Epidermal melanocyte (primary cell): ENCODE data around the gene JSRP1.

ENCODE experiments used
- DNase-seq: peaks from one replicate; pipeline ENCODE4 v3.0.0; 2011; ENCODE audit warnings: low spot score; ENCODE audit not compliant: insufficient read length

JSRP1 gene

GRCh38 chr19:2232286-2233151, 23.7 kb downstream of the JSRP1 start:
- no peak for DNase-seq

DNA sequence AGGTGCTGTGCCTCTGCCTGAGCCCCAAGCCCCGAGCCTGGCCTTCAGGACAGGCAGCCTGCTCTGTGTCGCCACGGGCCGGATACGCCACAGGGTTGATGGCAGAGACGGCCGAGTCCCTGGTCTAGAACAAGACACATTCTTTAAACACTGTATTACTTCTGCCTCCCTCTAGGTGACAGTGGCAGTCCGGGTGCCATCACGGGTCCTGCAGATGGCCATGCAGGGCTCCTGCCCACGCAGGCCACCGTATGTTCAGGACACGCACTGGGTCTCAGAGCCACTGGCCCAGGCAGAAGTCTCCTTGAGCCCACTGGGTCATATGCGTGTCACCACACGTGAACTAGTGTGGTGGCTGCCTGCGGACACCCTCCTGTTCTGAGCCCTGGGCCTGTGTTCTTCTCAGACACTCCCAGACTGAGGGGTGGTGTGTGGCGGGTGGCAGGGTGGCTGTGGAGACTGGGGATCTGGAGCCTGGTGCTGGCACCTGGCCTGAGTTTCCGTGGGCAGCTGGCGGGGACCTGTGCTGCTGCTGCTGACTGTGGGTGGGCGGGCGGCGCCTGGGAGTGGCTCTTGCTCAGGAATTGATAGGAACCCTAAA, 24.5 kb downstream of the JSRP1 start:
- DNase-seq: no peak

GRCh38 chr19:2230807-2231533, 25.2 kb downstream of the JSRP1 start:
- no peak for DNase-seq

DNA sequence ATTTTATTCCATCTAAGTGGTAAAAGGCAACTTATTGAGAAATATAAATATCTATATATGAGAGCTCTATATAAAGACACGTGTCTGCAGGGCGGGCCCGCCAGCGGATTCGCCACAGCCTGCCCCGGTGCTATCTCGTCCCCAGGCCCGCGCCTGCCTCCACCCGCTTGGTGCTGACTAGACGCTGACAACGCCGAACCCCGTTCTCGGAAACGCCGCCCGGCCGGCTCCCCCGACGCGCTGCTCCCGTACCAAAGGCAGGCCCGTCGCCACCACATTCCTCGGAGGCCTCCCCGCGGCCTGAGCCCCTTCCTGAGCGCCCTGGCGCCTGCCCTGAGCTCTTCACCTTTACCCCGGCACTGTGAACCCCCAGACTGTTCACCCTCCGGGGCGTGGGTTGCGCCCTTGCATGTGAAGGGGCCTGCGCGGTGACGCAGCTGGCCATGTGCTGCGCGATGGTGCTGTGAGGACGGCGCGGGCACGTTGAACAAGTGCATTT, 26.1 kb downstream of the JSRP1 start:
- DNase-seq: no peak

DNA sequence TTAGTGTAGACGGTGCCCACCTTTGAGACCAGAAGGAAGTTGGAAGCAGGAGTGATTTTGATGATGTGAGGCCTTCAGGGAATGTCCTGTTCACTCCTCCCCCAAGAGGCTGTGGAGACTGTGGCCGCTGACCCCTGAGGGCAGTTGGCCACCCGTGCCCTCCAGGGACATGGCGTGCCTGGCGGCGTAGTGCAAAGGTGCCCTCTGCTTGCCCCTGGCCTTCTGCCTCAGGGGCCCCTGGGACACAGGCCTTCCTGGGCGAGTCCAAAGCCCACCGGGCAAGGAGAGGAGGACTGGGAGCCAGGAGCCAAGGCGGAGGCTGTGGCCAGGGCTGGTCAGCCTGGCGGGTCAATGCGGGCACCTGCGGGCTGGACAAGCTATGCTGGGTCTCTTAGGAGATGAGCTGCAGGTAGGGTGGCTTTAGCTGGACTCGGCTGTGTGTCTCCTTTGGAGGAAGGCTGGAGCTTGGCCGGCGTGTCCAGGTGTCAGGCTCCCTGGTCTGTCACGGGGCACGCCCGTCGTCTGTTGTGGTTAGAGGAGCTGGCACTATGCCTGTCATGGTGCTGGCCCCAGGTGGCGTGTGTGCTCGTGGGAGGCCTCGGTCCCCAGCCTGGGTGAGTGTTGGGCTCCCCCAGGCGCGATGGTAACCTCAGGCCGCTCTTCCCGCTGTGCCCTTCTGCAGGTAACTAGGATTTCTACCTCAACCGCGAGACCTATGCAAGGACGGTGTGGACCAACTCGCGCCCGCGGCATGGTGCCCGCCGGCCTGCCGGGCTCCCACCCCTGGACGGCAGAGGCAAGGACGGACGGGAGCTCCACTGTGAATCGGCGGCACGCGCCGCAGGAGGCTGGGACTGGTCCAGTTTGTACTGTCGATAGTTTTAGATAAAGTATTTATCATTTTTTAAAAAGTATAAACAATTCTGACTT, 26.8 kb downstream of the JSRP1 start:
- DNase-seq: no peak

GRCh38 chr19:2228157-2229030, 27.8 kb downstream of the JSRP1 start:
- DNase-seq: no peak

- DNase-seq: no peak
Measured at GRCh38 chr19:2227415-2228156, 28.6 kb downstream of the JSRP1 start.

GRCh38 chr19:2226840-2227360, 29.3 kb downstream of the JSRP1 start:
- no peak for DNase-seq

DNA sequence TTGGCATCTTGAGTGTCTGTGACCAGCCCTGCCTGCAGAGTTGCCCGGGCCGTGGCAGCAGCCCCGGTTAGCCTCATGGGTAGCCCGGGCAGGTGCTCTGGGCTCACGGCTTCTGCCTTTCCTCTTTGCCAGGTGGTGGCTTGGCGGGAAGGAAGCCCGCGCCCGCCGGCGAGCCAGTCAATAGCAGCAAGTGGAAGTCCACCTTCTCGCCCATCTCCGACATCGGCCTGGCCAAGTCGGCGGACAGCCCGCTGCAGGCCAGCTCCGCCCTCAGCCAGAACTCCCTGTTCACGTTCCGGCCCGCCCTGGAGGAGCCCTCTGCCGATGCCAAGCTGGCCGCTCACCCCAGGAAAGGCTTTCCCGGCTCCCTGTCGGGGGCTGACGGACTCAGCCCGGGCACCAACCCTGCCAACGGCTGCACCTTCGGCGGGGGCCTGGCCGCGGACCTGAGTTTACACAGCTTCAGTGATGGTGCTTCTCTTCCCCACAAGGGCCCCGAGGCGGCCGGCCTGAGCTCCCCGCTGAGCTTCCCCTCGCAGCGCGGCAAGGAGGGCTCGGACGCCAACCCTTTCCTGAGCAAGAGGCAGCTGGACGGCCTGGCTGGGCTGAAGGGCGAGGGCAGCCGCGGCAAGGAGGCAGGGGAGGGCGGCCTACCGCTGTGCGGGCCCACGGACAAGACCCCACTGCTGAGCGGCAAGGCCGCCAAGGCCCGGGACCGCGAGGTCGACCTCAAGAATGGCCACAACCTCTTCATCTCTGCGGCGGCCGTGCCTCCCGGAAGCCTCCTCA, 30.0 kb downstream of the JSRP1 start:
- no peak for DNase-seq

- no peak for DNase-seq
Measured at GRCh38 chr19:2225415-2226050, 30.7 kb downstream of the JSRP1 start.

GRCh38 chr19:2224754-2225349, 31.4 kb downstream of the JSRP1 start:
- no peak for DNase-seq

- no peak for DNase-seq
Measured at GRCh38 chr19:2223959-2224358, 32.3 kb downstream of the JSRP1 start.

DNA sequence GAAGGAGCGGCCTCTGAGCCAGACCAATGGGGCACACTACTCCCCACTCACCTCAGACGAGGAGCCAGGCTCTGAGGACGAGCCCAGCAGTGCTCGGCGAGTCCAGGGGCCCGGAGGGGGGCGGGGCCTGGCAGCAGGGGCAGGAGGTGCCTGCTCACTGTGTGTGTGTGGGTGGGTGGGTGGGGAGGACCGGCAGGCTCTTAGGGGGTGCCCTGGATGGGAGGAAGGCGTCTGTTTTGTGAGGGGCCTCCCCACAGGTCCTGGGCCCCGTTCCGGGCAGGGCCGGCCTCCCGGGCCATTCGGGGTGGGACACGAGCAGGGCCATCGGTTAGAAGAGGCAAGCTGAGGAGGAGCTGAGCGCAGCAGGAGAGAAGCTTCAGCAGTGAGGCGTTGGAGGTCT, 32.8 kb downstream of the JSRP1 start:
- no peak for DNase-seq

GRCh38 chr19:2221918-2222317, 34.3 kb downstream of the JSRP1 start:
- no peak for DNase-seq

GRCh38 chr19:2221250-2221831, 34.9 kb downstream of the JSRP1 start:
- DNase-seq: no peak

GRCh38 chr19:2219726-2220125, 36.5 kb downstream of the JSRP1 start:
- no peak for DNase-seq

DNA sequence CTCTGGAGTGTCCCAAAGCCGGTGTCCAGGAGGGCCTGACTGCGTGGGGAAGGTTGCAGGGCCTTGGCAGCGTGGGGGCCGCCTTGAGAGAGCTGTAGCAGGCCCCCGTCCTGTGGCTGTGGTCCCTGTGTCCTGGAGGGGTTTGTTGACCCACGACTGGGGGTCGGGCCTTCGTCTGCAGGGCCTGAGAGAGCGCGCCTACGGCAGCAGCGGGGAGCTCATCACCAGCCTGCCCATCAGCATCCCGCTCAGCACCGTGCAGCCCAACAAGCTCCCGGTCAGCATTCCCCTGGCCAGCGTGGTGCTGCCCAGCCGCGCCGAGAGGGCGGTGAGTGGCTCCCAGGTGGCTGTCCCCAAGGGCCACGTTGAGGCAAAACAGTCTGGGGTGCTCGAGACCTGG, 38.6 kb downstream of the JSRP1 start:
- no peak for DNase-seq
